A549 (cell line): ENCODE data around the gene TAF11L7.
"Not testable (repeated sequence)": the region's sequence is repeated elsewhere in the genome, so short reads cannot be mapped to it uniquely, and the experiment has no call there.

ENCODE experiments used
- BHLHE40 ChIP-seq: IDR thresholded peaks from 2 replicates; pipeline ENCODE4 v1.6.1; 2012; ENCODE audit warnings: low read depth, low read length, inconsistent platforms
- EP300 ChIP-seq, 2 experiments: fragments of >200 bp; sonication (Bioruptor Twin); formaldehyde crosslinking; IDR thresholded peaks; 2 replicates in 1 of 2; 3 replicates in 1 of 2; pipeline ENCODE4 v1.6.1; 2016 to 2017
- ESRRA ChIP-seq: fragments of 150-350 bp; IDR thresholded peaks from 2 replicates; pipeline ENCODE4 v1.6.1; 2014; ENCODE audit warnings: mild to moderate bottlenecking, low read length, borderline replicate concordance
- MAZ ChIP-seq: fragments of 150-350 bp; IDR thresholded peaks from 2 replicates; pipeline ENCODE4 v1.6.1; 2014; ENCODE audit warnings: antibody characterized with exemption, low read depth, low read length, borderline replicate concordance
- POLR2A ChIP-seq: IDR thresholded peaks from 2 replicates; pipeline ENCODE4 v1.6.1; 2012; ENCODE audit warnings: mild to moderate bottlenecking, low read length
- RAD21 ChIP-seq, 2 experiments: fragments of >200 bp in 1 of 2; sonication (Bioruptor Twin) in 1 of 2; formaldehyde crosslinking in 1 of 2; IDR thresholded peaks in 1 of 2; conservative IDR thresholded peaks in 1 of 2; 2 replicates in 1 of 2; 3 replicates in 1 of 2; pipeline ENCODE4 v1.6.1; 2012 to 2018; ENCODE audit warnings: inconsistent platforms in 1 of 2
- RFX5 ChIP-seq: fragments of 450-650 bp; IDR thresholded peaks from 2 replicates; pipeline ENCODE4 v1.7.1; 2014; ENCODE audit warnings: antibody characterized with exemption, mild to moderate bottlenecking, moderate library complexity
- TF ChIP-seq, protein P1 (sequence below): fragments of >200 bp; sonication (Bioruptor Twin); formaldehyde crosslinking; IDR thresholded peaks from 3 replicates; pipeline ENCODE4 v1.5.1; 2016
- TF ChIP-seq, protein P2 (sequence below): IDR thresholded peaks from 2 replicates; pipeline ENCODE4 v1.6.1; 2012
- TF ChIP-seq, protein P3 (sequence below): fragments of 450-650 bp; IDR thresholded peaks from 2 replicates; pipeline ENCODE4 v1.6.1; 2014; ENCODE audit warnings: antibody characterized with exemption

DNA sequence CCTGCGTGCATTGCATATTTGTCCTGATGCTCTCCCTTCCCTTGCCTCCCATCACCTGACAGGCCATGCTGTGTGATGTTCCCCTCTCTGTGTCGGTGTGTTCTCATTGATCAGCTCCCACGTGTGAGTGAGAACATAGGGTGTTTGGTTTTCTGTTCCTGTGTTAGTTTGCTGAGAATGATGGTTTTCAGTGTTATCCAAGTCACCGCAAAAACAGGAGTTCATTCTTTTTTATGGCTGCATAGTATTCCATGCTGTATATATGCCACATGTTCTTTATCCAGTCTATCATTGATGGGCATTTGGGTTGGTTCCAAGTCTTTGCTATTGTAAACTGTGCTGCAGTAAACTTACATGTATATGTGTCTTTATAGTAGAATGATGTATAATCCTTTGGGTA, 21.9 kb upstream of the TAF11L7 start:
- TF ChIP-seq, protein P1, sequence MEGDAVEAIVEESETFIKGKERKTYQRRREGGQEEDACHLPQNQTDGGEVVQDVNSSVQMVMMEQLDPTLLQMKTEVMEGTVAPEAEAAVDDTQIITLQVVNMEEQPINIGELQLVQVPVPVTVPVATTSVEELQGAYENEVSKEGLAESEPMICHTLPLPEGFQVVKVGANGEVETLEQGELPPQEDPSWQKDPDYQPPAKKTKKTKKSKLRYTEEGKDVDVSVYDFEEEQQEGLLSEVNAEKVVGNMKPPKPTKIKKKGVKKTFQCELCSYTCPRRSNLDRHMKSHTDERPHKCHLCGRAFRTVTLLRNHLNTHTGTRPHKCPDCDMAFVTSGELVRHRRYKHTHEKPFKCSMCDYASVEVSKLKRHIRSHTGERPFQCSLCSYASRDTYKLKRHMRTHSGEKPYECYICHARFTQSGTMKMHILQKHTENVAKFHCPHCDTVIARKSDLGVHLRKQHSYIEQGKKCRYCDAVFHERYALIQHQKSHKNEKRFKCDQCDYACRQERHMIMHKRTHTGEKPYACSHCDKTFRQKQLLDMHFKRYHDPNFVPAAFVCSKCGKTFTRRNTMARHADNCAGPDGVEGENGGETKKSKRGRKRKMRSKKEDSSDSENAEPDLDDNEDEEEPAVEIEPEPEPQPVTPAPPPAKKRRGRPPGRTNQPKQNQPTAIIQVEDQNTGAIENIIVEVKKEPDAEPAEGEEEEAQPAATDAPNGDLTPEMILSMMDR, result not testable (repeated sequence)
- not testable (repeated sequence) for TF ChIP-seq MAZ; BHLHE40; POLR2A; EP300 (IDR thresholded peaks at IDR 0.05); ESRRA; RFX5; RAD21 (conservative IDR thresholded peaks at IDR 0.05 in 1 of 2, IDR thresholded peaks at IDR 0.05 in 1 of 2)
- TF ChIP-seq, protein P2, sequence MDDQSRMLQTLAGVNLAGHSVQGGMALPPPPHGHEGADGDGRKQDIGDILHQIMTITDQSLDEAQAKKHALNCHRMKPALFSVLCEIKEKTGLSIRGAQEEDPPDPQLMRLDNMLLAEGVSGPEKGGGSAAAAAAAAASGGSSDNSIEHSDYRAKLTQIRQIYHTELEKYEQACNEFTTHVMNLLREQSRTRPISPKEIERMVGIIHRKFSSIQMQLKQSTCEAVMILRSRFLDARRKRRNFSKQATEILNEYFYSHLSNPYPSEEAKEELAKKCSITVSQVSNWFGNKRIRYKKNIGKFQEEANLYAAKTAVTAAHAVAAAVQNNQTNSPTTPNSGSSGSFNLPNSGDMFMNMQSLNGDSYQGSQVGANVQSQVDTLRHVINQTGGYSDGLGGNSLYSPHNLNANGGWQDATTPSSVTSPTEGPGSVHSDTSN, result not testable (repeated sequence)
- TF ChIP-seq, protein P3, sequence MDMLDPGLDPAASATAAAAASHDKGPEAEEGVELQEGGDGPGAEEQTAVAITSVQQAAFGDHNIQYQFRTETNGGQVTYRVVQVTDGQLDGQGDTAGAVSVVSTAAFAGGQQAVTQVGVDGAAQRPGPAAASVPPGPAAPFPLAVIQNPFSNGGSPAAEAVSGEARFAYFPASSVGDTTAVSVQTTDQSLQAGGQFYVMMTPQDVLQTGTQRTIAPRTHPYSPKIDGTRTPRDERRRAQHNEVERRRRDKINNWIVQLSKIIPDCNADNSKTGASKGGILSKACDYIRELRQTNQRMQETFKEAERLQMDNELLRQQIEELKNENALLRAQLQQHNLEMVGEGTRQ, result not testable (repeated sequence)
